LNCaP clone FGC (cell line): ENCODE data around the gene SLC36A4.
A peak's percentile ranks its signal among the peaks of the same experiment; 100 is the strongest.

Experiments used
- DNase-seq: peaks from one replicate; pipeline ENCODE4 v3.0.0-alpha.2; 2011; ENCODE audit warnings: low read depth
- H3K4me3 ChIP-seq: 2 replicates; pipeline ENCODE4 v1.5.1; 2011; ENCODE audit warnings: mild to moderate bottlenecking, low read depth, low read length, control low read depth
- CTCF ChIP-seq: IDR thresholded peaks from 2 replicates; pipeline ENCODE4 v1.5.1; 2012; ENCODE audit warnings: mild to moderate bottlenecking; ENCODE audit not compliant: control insufficient read depth, insufficient read depth; ENCODE audit errors: extremely low read depth

Gene SLC36A4

GRCh38 chr11:93169950-93170561 is 27.7 kb downstream of the SLC36A4 start:
- TF ChIP-seq CTCF: peak; percentile 60
- peak; percentile 19 for DNase-seq
- no peak overlapping the region for H3K4me3 ChIP-seq

- no peak overlapping the region for H3K4me3 ChIP-seq
- no peak for TF ChIP-seq CTCF
- DNase-seq: no peak
Measured at GRCh38 chr11:93169143-93169542, 28.6 kb downstream of the SLC36A4 start.

GRCh38 chr11:93166862-93167261 is 30.9 kb downstream of the SLC36A4 start:
- no peak for TF ChIP-seq CTCF
- no peak overlapping the region for H3K4me3 ChIP-seq
- DNase-seq: no peak

- no peak for DNase-seq
- TF ChIP-seq CTCF: no peak
- H3K4me3 ChIP-seq: no peak overlapping the region
Measured at GRCh38 chr11:93166194-93166593, 31.6 kb downstream of the SLC36A4 start.

- no peak for DNase-seq
- no peak for TF ChIP-seq CTCF
Measured at GRCh38 chr11:93160808-93161207, 37.0 kb downstream of the SLC36A4 start.

GRCh38 chr11:93160156-93160555 is 37.6 kb downstream of the SLC36A4 start:
- H3K4me3 ChIP-seq: no peak overlapping the region
- no peak for TF ChIP-seq CTCF
- DNase-seq: no peak

More at GRCh38 chr11:93160808-93161207, 37.0 kb downstream of the SLC36A4 start:
- no peak overlapping the region for H3K4me3 ChIP-seq

- no peak overlapping the region for H3K4me3 ChIP-seq
- TF ChIP-seq CTCF: no peak
- no peak for DNase-seq
Measured at GRCh38 chr11:93159721-93160120, 38.1 kb downstream of the SLC36A4 start.
